ENCODE data around the gene TCEANC. TPM values are rescaled to one million over a fixed set of nuclear protein-coding genes. Genes with fewer than 3 reads are reported as not detected.

Gene TCEANC, protein sequence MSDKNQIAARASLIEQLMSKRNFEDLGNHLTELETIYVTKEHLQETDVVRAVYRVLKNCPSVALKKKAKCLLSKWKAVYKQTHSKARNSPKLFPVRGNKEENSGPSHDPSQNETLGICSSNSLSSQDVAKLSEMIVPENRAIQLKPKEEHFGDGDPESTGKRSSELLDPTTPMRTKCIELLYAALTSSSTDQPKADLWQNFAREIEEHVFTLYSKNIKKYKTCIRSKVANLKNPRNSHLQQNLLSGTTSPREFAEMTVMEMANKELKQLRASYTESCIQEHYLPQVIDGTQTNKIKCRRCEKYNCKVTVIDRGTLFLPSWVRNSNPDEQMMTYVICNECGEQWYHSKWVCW
- polyA plus RNA-seq (2011; rRNA removed) (1.1 and 2.0 TPM in 2 replicates), polyA minus RNA-seq (2011; rRNA and poly(A)+ RNA removed) (1.4 and 1.5 TPM in 2 replicates)

- TF ChIP-seq CTCF (IDR thresholded peaks at IDR 0.05; ENCODE audit: insufficient read depth, low read depth, low read length), result no peak
- POLR2A ChIA-PET, result no interaction called here
- Histone ChIP-seq H3K4me3 (ENCODE audit: low read depth, low read length) (peak within 1 kb of the TSS; percentile 71), H3K27me3 (ENCODE audit: control insufficient read depth, insufficient read depth, low read length) (no peaks in the 10 kb centered on the region), H3K36me3 (ENCODE audit: control insufficient read depth, insufficient read depth, low read length) (no peaks in the 10 kb centered on the region)
- DNase-seq (ENCODE audit: low read depth), result peak; percentile 83
- CTCF ChIA-PET, result interaction anchor here (0.8 kb wide), 1 partner anchor 94 kb away, joined by 3 read pairs; no protein-coding TSS in a partner anchor
Observed at GRCh38 chrX:13652850-13653693, at the start of gene TCEANC. Gene TCEANC (plus strand): TSS chrX:13653141. CDS start chrX:13662509, 9,368 bp downstream.

DNA sequence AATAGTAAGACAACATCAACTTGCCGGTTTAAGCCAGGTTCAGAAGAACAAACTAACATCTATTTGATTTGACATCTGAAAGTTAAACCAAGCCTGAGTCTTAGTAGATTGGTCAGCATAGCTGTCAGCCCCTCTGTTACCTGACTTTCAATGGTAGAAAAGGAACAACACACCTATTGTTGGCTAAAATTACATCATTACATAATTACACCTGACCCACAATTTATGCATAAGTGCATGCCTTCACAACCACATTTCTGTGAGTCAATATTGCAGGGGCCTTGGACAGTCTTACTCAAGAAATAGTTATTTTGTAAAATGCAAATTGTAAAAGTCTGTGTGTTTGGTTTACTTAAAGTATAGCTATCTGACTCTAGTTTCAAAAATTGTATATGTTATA, 47.3 kb upstream of the TCEANC start:
- ChIA-PET CTCF (no interaction called here), POLR2A (no interaction called here)
- DNase-seq (ENCODE audit: low read depth), result no peak
- Histone ChIP-seq H3K4me3 (ENCODE audit: low read depth, low read length) (no peak overlapping the region), H3K36me3 (ENCODE audit: control insufficient read depth, insufficient read depth, low read length) (no peaks in the 10 kb centered on the region), H3K27me3 (ENCODE audit: control insufficient read depth, insufficient read depth, low read length) (no peaks in the 10 kb centered on the region)
- TF ChIP-seq CTCF (IDR thresholded peaks at IDR 0.05; ENCODE audit: insufficient read depth, low read depth, low read length), result no peak

DNA sequence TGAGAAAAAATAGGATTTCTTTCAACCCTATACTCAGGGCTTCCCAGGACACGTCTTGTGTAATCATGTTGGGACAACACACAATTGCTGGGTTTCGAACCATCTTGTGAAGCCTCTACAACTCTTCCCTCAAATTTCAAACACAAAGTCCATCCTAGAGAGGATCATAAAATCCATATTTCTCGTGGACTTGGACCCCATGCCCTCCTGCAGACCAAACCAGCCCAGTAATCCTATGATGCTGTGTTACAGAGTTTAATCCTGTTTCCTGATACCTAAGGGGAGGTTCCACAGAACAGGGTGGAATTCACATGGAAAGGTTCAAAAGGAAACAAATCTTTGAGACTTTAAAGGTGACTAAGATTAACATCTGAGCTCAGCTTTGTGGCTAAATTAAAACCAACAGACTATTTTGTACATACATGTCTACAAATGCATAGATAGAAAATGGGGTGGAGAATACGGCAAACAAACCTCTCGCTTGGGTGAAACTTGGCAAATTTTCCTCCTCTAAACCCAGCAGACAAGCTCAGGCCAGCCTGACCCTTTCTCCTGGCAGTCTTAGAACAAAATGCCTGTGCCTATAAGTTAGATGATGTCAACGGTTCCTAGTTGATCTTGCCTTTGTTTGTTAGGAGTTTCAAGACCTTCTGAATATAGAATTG, 45.5 kb upstream of the TCEANC start:
- Histone ChIP-seq H3K27me3 (ENCODE audit: control insufficient read depth, insufficient read depth, low read length) (no peaks in the 10 kb centered on the region), H3K4me3 (ENCODE audit: low read depth, low read length) (no peak overlapping the region), H3K36me3 (ENCODE audit: control insufficient read depth, insufficient read depth, low read length) (no peaks in the 10 kb centered on the region)
- ChIA-PET POLR2A (no interaction called here), CTCF (interaction anchor here (0.9 kb wide), 1 partner anchor 39 kb away, joined by 4 read pairs; no protein-coding TSS in a partner anchor)
- DNase-seq (ENCODE audit: low read depth), result no peak
- TF ChIP-seq CTCF (IDR thresholded peaks at IDR 0.05; ENCODE audit: insufficient read depth, low read depth, low read length), result no peak

DNA sequence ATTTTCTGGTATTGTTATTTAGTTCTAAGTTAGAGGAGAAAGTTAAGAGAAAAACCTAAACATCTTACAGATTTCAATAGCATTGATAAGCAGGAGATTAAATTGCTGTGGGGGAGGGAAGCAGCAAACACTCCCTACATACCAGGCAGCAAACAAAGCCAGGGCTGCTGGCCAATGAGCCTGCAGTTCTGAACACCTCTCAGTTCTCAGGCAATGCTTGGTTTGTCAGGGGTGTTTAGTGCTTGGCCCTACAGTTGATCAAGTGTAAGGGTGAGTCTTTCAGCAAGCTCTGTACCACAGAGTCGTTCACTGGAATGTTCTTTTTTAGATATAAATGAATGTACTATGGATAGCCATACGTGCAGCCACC, 45.0 kb upstream of the TCEANC start:
- Histone ChIP-seq H3K27me3 (ENCODE audit: control insufficient read depth, insufficient read depth, low read length) (no peaks in the 10 kb centered on the region), H3K36me3 (ENCODE audit: control insufficient read depth, insufficient read depth, low read length) (no peaks in the 10 kb centered on the region), H3K4me3 (ENCODE audit: low read depth, low read length) (no peak overlapping the region)
- DNase-seq (ENCODE audit: low read depth), result no peak
- TF ChIP-seq CTCF (IDR thresholded peaks at IDR 0.05; ENCODE audit: insufficient read depth, low read depth, low read length), result no peak
- POLR2A ChIA-PET, result no interaction called here
- CTCF ChIA-PET, result no interaction called here

GRCh38 chrX:13614154-13614553, 38.8 kb upstream of the TCEANC start:
- ChIA-PET CTCF (no interaction called here), POLR2A (no interaction called here)
- Histone ChIP-seq H3K36me3 (ENCODE audit: control insufficient read depth, insufficient read depth, low read length) (no peaks in the 10 kb centered on the region), H3K27me3 (ENCODE audit: control insufficient read depth, insufficient read depth, low read length) (no peaks in the 10 kb centered on the region), H3K4me3 (ENCODE audit: low read depth, low read length) (no peak overlapping the region)
- no peak for DNase-seq (ENCODE audit: low read depth)
- no peak for TF ChIP-seq CTCF (IDR thresholded peaks at IDR 0.05; ENCODE audit: insufficient read depth, low read depth, low read length)
